22Rv1 (cell line): ENCODE results near the gene MTURN.

Source experiments
- H3K27ac ChIP-seq: fragments of 450-650 bp; 2 replicates; pipeline ENCODE4 v1.5.1; 2017
- ZFX ChIP-seq: fragments of 450-650 bp; IDR thresholded peaks from 2 replicates; pipeline ENCODE4 v1.6.1; 2017; ENCODE audit warnings: antibody characterized with exemption, borderline replicate concordance
- TF ChIP-seq, protein P1 (sequence below): fragments of 450-650 bp; IDR thresholded peaks from 2 replicates; pipeline ENCODE4 v1.5.1; 2017; ENCODE audit warnings: mild to moderate bottlenecking

MTURN gene

DNA sequence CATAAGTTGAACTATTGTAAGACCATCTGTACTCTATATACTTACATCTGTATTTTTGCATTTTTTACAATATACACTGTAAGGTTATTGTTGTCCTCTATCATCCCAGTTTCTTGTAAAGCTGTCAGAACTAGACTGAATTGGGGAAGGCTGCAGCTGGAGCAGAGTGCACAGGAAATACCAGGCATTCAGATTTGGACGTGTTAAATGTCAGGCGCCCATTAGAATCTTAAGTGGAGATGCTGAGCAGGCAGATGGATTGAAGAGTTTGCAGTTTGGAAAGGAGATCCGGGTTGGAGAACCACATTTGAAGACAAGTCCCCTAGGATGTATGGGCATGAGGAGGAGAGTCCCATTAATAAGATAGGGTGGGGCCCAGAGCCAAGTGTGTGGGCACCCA, 40.4 kb downstream of the MTURN start:
- no peak overlapping the region for H3K27ac ChIP-seq
- TF ChIP-seq ZFX: no peak
- TF ChIP-seq, protein P1, sequence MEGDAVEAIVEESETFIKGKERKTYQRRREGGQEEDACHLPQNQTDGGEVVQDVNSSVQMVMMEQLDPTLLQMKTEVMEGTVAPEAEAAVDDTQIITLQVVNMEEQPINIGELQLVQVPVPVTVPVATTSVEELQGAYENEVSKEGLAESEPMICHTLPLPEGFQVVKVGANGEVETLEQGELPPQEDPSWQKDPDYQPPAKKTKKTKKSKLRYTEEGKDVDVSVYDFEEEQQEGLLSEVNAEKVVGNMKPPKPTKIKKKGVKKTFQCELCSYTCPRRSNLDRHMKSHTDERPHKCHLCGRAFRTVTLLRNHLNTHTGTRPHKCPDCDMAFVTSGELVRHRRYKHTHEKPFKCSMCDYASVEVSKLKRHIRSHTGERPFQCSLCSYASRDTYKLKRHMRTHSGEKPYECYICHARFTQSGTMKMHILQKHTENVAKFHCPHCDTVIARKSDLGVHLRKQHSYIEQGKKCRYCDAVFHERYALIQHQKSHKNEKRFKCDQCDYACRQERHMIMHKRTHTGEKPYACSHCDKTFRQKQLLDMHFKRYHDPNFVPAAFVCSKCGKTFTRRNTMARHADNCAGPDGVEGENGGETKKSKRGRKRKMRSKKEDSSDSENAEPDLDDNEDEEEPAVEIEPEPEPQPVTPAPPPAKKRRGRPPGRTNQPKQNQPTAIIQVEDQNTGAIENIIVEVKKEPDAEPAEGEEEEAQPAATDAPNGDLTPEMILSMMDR: no peak

DNA sequence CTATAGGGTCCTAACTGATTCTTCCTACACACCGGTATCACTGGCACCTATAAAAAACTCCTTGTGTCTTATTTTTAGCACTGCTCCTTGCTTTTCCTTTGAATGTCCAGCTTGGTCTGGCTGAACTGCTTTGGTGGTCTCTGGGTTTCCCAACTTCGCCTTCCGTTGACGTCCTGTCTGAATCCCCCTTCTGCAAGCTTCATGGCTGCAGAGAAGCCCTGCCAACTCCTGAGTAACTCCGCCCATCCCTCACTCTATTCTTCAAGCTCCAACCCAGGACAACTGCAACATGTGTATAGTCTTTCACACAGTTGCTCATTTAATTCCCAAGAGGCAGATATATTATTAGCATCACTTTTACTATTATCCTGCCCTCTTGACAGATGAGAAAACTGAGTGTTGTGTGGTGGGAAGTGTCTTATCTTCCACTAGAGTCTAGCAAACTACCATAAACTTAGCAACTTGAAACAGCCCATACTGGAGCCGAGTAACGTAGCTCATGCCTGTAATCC, 40.9 kb downstream of the MTURN start:
- no peak overlapping the region for H3K27ac ChIP-seq
- no peak for TF ChIP-seq ZFX
- TF ChIP-seq, protein P1: no peak

DNA sequence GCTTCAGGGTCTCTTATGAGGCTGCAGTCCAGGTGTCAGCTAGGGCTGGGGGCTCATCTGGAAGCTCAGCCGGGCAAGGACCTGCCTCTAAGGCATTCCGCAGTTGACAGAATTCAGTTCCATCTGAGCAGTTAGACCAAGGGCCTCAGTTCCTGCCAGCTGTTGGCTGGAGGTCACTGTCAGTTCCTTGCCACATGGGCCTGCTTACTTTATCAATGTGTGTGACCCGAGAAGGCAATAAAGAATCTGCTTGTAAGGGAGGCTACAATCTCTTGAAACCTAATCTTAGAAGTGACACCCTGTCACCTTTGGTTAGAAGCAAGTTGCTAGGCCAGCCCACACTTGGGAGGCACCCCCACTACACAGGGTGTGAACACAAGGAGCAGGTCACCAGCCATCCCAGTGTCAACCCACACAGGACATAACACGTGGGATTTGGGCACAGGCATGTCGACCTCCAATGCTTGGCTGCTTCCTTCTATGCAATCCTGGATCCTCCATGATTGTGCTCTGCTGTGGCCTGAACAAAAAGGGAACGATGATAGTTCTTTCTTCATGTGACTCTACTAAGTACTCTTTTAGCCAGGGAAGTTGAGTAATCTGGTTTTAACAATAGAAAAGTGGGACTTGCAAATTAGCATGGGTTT, 41.8 kb downstream of the MTURN start:
- H3K27ac ChIP-seq: no peak overlapping the region
- TF ChIP-seq, protein P1: no peak
- no peak for TF ChIP-seq ZFX

DNA sequence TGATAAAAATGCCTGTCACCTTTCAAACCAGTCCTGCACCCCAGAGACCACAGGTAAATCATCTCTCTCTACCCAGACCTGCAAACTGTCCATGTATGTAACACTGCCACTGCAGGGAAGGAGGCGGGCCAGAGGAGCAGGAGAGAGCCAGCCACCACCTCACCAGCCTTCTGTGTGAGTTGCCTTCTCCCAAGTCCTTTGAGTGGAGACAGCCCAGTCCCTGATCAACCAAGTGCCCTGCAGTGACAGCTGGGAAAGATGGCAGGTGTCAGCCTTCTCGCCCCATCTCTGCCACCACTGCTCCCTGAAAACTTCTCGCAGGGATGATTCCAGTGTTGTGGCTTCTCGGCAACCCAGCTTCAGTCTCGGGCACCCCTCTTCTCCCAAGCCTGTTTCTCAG, 42.4 kb downstream of the MTURN start:
- no peak overlapping the region for H3K27ac ChIP-seq
- TF ChIP-seq ZFX: no peak
- TF ChIP-seq, protein P1: no peak

DNA sequence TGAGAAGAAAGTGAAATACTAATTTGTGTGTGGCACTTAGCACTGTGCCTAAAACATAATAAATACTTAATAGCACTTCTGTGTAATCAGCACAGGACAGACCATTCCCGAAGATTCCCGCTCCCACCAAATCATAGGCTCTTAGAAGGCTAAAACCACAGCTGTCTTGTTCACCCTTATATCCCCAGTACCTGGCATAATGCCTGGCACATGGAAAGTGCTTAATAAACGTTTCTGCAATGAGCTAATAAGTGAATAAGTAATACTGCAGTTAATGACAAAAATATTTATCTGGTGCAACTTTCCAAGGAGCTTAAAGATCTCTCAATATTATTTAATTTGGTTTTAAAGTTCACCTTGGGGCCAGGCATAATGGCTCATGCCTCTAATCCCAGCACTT, 43.2 kb downstream of the MTURN start:
- no peak overlapping the region for H3K27ac ChIP-seq
- no peak for TF ChIP-seq ZFX
- TF ChIP-seq, protein P1: no peak

DNA sequence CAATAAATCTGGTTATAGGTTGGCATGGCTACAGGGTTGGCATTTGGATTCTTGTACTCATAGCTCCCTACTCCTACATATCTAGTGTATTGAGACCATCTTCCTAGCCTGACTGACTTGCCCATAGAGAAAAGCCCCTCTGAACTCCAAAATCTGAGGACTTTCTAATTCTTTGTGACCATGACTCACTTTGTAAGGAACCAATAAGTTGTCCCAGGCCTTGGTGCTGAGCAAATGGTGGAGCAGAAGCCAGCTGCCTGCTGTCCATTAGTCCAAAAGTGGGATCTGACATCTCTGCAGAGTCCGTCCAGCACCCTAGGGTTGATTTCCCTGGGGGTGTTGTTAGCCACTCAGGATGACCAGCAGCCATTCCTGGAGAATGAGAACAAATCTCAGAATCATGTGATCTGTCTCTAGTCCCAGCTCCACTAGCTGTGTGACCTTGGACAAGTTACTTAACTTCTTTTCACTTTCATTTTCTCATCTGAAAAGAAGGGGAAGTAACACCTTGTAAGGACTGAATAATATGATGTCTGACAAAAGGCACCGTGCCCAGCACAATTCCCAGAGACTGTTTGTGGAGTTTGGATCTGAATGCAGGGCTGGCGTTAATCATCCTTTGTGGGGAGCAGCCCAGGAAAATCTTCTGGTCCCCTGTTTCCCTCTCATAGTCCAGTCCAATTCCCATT, 44.1 kb downstream of the MTURN start:
- no peak overlapping the region for H3K27ac ChIP-seq
- TF ChIP-seq ZFX: no peak
- TF ChIP-seq, protein P1: no peak

DNA sequence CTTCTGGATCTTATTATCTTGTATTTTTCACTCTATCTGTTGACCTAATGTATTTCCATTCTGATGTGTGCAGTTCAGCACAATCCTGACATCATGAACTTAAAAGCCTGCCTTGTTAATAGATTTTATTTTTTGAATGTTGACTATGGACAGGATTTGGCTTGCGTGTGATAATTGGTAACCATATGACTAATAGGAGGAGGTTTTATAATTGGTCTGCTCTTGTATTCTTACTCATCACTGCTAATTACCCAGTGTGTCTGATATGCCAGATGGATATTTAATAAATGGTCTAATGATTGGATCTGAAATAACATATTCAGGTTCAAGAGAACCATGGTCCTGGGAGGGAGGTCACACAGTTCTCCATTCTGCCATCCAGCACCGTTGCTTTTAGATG, 45.9 kb downstream of the MTURN start:
- H3K27ac ChIP-seq: no peak overlapping the region
- TF ChIP-seq, protein P1: no peak
- TF ChIP-seq ZFX: no peak
